PC-9 (cell line): ENCODE measurements around the gene JPT1. TPM values are rescaled to one million over a fixed set of nuclear protein-coding genes. Genes with fewer than 3 reads are reported as not detected.
A peak's percentile ranks its signal among the peaks of the same experiment; 100 is the strongest.
"Not testable (repeated sequence)": the region's sequence is repeated elsewhere in the genome, so short reads cannot be mapped to it uniquely, and the experiment has no call there.

ENCODE experiments used
- BruUV-seq: library from RNA; stranded (reverse); fragments of 400-500 nt; replicated peaks from 2 replicates; lab custom pipeline; 2021; lab: Mats Ljungman, UMichigan
- CTCF ChIA-PET: fragments of 300-600 bp; sonication (Branson Sonifier 250); formaldehyde crosslinking; loops from one replicate; lab custom pipeline; 2022; ENCODE audit warnings: antibody characterized with exemption; lab: Charles Lee
- POLR2A ChIA-PET: fragments of 300-600 bp; sonication (Branson Sonifier 250); formaldehyde crosslinking; loops from one replicate; lab custom pipeline; 2022; ENCODE audit warnings: antibody characterized with exemption; ENCODE audit not compliant: unreplicated experiment; lab: Charles Lee
- DNase-seq, 2 experiments: peaks; one replicate each; pipeline versions ENCODE4 v3.0.0 to v3.0.0-alpha.2; 2015 to 2022; ENCODE audit warnings: mixed read lengths in 1 of 2
- H2AFZ ChIP-seq: fragments of 200-600 bp; sonication (generic); 2 replicates; pipeline ENCODE4 v1.8.1; 2017; ENCODE audit warnings: antibody characterized with exemption
- H3F3A ChIP-seq: fragments of 200-600 bp; sonication (generic); 2 replicates; pipeline ENCODE4 v1.8.1; 2017; ENCODE audit warnings: antibody characterized with exemption, mild to moderate bottlenecking, low read depth; ENCODE audit not compliant: insufficient read depth
- H3K27ac ChIP-seq: fragments of 200-600 bp; sonication (generic); 2 replicates; pipeline ENCODE4 v1.6.1; 2016; ENCODE audit warnings: mixed run types
- H3K27me3 ChIP-seq: fragments of 200-600 bp; sonication (generic); 2 replicates; pipeline ENCODE4 v1.6.1; 2016; ENCODE audit warnings: low read depth, mixed run types; ENCODE audit not compliant: insufficient read depth
- H3K36me3 ChIP-seq: fragments of 200-600 bp; sonication (generic); 2 replicates; pipeline ENCODE4 v1.6.1; 2016; ENCODE audit warnings: low read depth, mixed run types
- H3K4me1 ChIP-seq: fragments of 200-600 bp; sonication (generic); replicated peaks from 2 replicates; pipeline ENCODE4 v1.6.1; 2016; ENCODE audit warnings: mixed run types; ENCODE audit not compliant: insufficient read depth
- H3K4me2 ChIP-seq: fragments of 200-600 bp; sonication (generic); 2 replicates; pipeline ENCODE4 v1.6.1; 2017; ENCODE audit warnings: mixed run types
- H3K4me3 ChIP-seq: fragments of 200-600 bp; sonication (generic); 2 replicates; pipeline ENCODE4 v1.6.1; 2016; ENCODE audit warnings: mixed run types
- H3K79me2 ChIP-seq: fragments of 200-600 bp; sonication (generic); 2 replicates; pipeline ENCODE4 v1.6.1; 2017; ENCODE audit warnings: low read depth, mixed run types
- H3K9me2 ChIP-seq: fragments of 200-600 bp; sonication (generic); 2 replicates; pipeline ENCODE4 v1.8.1; 2017; ENCODE audit warnings: mild to moderate bottlenecking; ENCODE audit not compliant: insufficient read depth
- H3K9me3 ChIP-seq: fragments of 200-600 bp; sonication (generic); 2 replicates; pipeline ENCODE4 v1.8.1; 2016; ENCODE audit warnings: low read depth; ENCODE audit not compliant: insufficient read depth
- H4K20me1 ChIP-seq: fragments of 200-600 bp; sonication (generic); 2 replicates; pipeline ENCODE4 v1.8.1; 2017; ENCODE audit not compliant: insufficient read depth
- EZH2 ChIP-seq: fragments of 200-600 bp; sonication (generic); IDR thresholded peaks from 2 replicates; pipeline ENCODE4 v1.8.0; 2017; ENCODE audit warnings: antibody characterized with exemption, low read depth
- intact Hi-C: fragments of 100-400 bp; cut with micrococcal nuclease; formaldehyde crosslinking; loops from one replicate; pipeline ENCODE4 v1.10.0; 2022; ENCODE audit not compliant: unreplicated experiment
- total RNA-seq: library from RNA; stranded (reverse); gene quantifications from 2 replicates; pipeline ENCODE4 v1.2.3, GENCODE V29; 2021
- TF ChIP-seq, protein P1 (sequence below): fragments of 200-600 bp; sonication (generic); conservative IDR thresholded peaks from 2 replicates; pipeline ENCODE4 v1.6.1; 2017; ENCODE audit warnings: mixed run types, antibody characterized with exemption, mild to moderate bottlenecking, moderate library complexity

The JPT1 gene
- total RNA-seq, 1 experiment from 2014 or later = 250 TPM

DNA sequence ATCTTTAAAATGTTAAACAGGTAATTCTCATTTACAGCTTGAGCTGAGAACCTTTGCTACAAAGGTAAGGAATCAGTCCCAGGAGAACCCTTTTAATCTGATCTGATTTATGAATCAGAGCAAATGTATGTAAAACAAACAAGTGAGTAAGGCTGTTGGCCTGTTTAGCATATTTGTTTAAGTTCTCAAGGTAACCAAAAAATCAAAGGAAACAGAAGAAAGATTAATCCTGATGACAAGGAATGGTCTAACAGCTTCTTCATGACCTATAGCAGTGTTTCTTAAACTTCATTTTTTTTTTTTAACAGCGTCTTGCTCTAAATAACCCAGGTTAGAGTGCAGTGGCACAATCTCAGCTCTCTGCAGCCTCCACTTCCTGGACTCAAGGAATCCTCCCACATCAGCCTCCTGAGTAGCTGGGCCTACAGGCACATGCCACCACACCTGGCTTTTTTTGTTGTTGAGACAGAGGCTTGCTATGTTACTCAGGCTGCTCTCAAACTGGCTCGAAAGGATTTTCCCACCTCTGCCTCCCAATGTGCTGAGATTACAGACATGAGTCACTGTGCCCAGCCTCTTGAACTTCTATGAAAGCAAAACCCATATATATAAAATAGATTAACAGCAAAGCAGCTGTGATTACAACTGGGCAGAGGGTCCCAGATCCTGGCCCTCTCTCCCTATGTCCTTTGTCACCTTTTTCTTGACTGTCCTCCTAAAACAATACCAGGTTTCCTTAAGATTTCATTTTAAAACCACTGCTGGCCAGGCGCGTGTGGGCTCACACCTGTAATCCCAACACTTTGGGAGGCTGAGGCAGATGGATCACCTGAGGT is 5.1 kb upstream of the JPT1 start:
- Histone ChIP-seq H3K36me3 (no peaks in the 10 kb centered on the region), H3K9me2 (no peaks in the 10 kb centered on the region), H3K9me3 (no peaks in the 10 kb centered on the region), H2AFZ (no peak overlapping the region), H3F3A (peaks cover 57% of the 10 kb centered on the region), H3K4me2 (peak overlapping the region; percentile 39), H3K27me3 (no peaks in the 10 kb centered on the region), H3K79me2 (no peaks in the 10 kb centered on the region), H4K20me1 (no peaks in the 10 kb centered on the region), H3K4me1 (peaks cover 44% of the 10 kb centered on the region), H3K4me3 (no peak overlapping the region), H3K27ac (peak overlapping the region; percentile 85)
- intact Hi-C loops = loop anchor here (1.0 kb wide), 2 partner anchors 35 to 66 kb away; no protein-coding TSS in a partner anchor
- ChIA-PET POLR2A (interaction anchor here (0.6 to 0.7 kb wide), 7 partner anchors 13 to 286 kb away, joined by 3 to 12 read pairs (median 5); partner anchors contain the start of gene NUP85), CTCF (interaction anchor here (1.1 kb wide), 1 partner anchor 46 kb away, joined by 3 read pairs; no protein-coding TSS in a partner anchor)
- peak; percentile 70 to 98 for DNase-seq
- TF ChIP-seq EZH2 = no peak
- TF ChIP-seq, protein P1, sequence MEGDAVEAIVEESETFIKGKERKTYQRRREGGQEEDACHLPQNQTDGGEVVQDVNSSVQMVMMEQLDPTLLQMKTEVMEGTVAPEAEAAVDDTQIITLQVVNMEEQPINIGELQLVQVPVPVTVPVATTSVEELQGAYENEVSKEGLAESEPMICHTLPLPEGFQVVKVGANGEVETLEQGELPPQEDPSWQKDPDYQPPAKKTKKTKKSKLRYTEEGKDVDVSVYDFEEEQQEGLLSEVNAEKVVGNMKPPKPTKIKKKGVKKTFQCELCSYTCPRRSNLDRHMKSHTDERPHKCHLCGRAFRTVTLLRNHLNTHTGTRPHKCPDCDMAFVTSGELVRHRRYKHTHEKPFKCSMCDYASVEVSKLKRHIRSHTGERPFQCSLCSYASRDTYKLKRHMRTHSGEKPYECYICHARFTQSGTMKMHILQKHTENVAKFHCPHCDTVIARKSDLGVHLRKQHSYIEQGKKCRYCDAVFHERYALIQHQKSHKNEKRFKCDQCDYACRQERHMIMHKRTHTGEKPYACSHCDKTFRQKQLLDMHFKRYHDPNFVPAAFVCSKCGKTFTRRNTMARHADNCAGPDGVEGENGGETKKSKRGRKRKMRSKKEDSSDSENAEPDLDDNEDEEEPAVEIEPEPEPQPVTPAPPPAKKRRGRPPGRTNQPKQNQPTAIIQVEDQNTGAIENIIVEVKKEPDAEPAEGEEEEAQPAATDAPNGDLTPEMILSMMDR = no peak
- BruUV-seq = no TSS peak

DNA sequence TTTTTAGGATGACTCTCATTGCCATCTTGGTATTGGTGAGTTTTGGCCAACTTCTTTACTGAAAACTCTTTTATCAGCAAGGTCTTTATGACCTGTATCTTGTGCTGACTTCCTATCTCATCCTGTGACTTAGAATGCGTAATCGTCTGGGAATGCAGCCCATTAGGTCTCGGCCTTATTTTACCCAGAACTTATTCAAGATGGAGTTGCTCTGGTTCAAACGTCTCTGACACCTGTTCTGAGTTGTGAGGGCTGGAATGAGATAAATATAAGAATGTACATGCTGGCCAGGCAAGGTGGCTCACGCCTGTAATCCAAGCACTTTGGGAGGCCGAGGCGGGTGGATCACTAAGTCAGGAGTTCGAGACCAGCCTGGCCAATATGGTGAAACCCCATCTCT is 4.2 kb upstream of the JPT1 start:
- CTCF ChIA-PET = not testable (repeated sequence)

DNA sequence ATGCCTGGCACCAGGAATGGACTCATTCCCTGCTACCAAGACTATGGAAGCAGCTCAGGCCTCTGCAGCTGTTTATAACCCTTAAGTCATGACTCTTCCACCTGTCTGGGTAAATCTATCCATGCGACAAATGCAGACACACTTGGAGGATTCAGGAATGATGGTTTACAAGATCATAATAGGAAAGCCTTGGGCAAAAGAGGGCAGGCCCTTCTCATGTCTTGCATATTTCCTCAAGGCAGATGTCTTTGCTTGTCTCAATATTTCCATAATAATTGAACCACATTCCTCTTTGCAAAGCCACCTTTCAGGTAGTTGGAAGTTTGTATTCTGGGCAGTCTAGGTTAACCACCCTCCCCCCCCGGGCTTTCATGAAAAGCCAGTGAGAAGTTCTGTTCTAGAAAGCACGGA is 884 bp upstream of the JPT1 start:
- CTCF ChIA-PET = interaction anchor here (0.6 to 0.7 kb wide), 4 partner anchors 18 to 45 kb away, joined by 3 to 12 read pairs (median 4); no protein-coding TSS in a partner anchor
- H3K79me2 ChIP-seq = peaks cover 40% of the 10 kb centered on the region
- POLR2A ChIA-PET = interaction anchor here (0.5 to 1.0 kb wide), 9 partner anchors 25 to 734 kb away, joined by 3 to 13 read pairs (median 3); partner anchors contain the start of genes CDR2L and SLC16A5
- H3K4me3 ChIP-seq = no peak overlapping the region; the same call in 1 of the 2 replicates
- no peak for TF ChIP-seq EZH2
- TF ChIP-seq, protein P1 = no peak
- BruUV-seq = TSS peak; percentile 38
- no peaks in the 10 kb centered on the region for H3K9me2 ChIP-seq
- peaks cover 50% of the 10 kb centered on the region for H3K4me1 ChIP-seq
- no peaks in the 10 kb centered on the region; the same call in 1 of the 2 replicates for H4K20me1 ChIP-seq
- no peaks in the 10 kb centered on the region for H3K36me3 ChIP-seq
- H3F3A ChIP-seq = peaks cover 40% of the 10 kb centered on the region
- peak overlapping the region; percentile 14; the same call in 1 of the 2 replicates for H3K27ac ChIP-seq
- intact Hi-C loops = loop anchor here (2.0 kb wide), 1 partner anchor 20 kb away; no protein-coding TSS in a partner anchor
- no peaks in the 10 kb centered on the region for H3K27me3 ChIP-seq
- peak overlapping the region; percentile 66 for H3K4me2 ChIP-seq
- H3K9me3 ChIP-seq = no peaks in the 10 kb centered on the region
- H2AFZ ChIP-seq = no peak overlapping the region
- DNase-seq = peak in 1 of 2 experiments; percentile 66

More for the DNA sequence above, 4.2 kb upstream of the JPT1 start:
- Histone ChIP-seq H3K4me2 (peak overlapping the region; percentile 39), H3K27ac (peak overlapping the region; percentile 85), H3K4me1 (peaks cover 44% of the 10 kb centered on the region), H3F3A (peaks cover 52% of the 10 kb centered on the region)
- H4K20me1 ChIP-seq, H3K79me2 ChIP-seq, H3K27me3 ChIP-seq, H3K36me3 ChIP-seq, H2AFZ ChIP-seq, H3K9me2 ChIP-seq, BruUV-seq, intact Hi-C loops, H3K9me3 ChIP-seq, H3K4me3 ChIP-seq, POLR2A ChIA-PET: not testable (repeated sequence)
- DNase-seq = peak; percentile 16 to 68
